HG03469 (cell line): ENCODE data around the gene DGAT2L6.

ENCODE experiments used
- ATAC-seq: cut with Tn5 transposase; IDR thresholded peaks from one replicate; pipeline ENCODE4 v1.9.1; 2021; ENCODE audit warnings: mild to moderate bottlenecking, moderate library complexity, moderate number of reproducible peaks; ENCODE audit not compliant: unreplicated experiment

DGAT2L6 gene, protein sequence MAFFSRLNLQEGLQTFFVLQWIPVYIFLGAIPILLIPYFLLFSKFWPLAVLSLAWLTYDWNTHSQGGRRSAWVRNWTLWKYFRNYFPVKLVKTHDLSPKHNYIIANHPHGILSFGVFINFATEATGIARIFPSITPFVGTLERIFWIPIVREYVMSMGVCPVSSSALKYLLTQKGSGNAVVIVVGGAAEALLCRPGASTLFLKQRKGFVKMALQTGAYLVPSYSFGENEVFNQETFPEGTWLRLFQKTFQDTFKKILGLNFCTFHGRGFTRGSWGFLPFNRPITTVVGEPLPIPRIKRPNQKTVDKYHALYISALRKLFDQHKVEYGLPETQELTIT

DNA sequence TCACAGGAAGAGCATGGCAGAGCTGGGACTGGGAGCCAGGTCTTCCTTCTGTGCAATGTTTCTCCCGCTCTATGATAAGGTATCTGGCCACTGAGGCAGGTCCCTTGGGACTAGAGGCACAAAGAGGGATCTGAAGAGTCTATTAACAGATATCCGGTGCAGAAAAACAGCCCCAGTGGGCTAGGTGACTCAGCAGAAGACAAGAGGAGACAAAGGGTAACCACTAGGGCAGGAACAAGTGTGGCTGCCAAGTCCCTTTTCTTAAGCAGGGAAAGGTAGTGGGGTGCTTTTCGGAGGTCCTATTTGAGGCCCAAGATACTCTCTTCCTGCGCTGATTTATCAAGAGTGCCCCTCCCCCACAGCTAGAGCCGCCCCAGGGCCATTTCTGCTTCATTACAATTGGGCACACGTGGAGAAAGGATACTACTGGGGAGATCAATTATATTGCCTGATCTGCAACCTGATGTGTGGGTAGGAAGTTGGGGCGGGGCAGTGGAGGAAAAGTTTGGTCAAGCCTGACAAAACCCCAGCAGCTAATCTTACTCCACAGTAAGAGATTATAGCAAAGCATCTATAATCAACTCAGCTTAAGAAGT is at the start of gene DGAT2L6:
Gene DGAT2L6 (plus strand): TSS at position 546 of the 596 bp plus-strand sequence. CDS start 100 bp downstream, outside the sequence.
- ATAC-seq: peak; percentile 70

DNA sequence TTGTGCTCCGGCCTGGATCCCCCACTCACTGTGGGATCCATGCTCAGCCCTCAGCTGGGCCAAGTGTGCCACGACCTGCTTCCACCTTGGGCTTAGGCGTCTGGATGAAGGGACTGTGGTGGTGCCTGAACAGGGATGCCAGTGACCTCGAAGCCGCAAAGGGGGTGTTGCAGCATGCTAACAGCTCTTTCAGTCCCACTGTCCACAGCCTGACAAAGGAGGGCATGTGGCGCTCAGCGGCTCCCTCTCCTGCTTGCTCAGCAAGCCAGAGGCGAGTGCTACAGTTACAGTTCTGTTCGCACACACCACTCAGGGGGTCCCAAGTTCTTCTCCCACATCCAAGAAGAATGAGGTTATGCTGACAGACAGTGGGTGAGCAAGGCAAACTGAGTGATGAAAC is 49.2 kb upstream of the DGAT2L6 start:
- no peak for ATAC-seq

DNA sequence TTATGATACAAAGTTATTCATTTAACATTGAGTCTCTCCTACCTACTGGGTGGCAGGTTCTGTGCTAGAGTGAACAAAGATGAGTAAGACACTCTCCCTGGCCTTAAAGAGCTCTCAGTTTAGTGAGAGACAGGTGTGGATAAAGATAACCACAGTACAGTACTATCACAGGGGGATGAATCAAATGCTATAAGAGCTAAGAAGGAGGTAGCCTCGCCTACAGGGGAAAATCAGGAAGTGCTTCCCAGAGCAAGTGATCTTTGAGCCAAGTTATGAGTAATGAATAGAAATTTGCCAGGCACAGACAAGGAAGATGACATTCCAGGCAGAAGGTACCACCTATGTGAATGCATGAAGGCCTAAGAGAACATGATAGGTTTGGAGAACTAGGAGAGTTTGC is 47.5 kb upstream of the DGAT2L6 start:
- ATAC-seq: no peak

DNA sequence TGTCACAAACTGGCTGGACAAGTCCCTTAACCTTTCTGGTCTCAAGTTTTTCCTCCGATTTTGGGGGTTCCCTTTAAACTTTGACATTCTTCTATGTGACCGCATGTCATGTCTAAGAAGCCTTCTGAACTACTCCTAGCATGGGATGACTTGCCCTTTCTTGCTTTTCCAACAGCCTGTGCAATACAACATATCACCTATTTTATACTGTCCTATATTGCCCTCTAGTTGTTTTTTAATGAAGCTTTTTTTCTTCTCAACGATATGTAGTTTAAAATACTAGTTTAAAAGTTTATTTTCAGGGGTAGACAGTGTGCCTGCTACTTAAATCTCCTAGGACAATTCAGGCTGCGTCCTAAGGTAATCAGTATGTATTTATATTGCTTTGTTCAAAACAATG is 45.1 kb upstream of the DGAT2L6 start:
- no peak for ATAC-seq

DNA sequence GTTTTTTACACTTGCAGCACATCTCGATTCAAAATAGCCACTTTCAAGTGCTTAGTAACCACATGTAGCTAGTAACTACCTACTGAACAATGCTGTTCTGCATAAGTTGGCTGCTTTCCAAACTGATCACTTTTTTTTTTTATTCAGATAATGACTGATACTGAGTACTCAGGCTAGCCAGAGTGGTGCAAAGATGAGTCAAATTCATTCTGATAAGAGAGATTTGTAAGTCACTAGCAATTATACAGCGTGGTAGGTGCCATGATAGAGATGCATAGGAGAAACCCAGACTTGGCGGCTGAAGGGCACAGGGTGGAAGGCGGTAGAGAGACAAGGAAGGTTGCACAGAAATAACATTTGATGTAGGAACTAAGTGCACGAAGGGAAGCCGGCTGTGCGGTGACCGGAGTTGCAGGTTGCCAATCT is 44.4 kb upstream of the DGAT2L6 start:
- peak; percentile 26 for ATAC-seq

DNA sequence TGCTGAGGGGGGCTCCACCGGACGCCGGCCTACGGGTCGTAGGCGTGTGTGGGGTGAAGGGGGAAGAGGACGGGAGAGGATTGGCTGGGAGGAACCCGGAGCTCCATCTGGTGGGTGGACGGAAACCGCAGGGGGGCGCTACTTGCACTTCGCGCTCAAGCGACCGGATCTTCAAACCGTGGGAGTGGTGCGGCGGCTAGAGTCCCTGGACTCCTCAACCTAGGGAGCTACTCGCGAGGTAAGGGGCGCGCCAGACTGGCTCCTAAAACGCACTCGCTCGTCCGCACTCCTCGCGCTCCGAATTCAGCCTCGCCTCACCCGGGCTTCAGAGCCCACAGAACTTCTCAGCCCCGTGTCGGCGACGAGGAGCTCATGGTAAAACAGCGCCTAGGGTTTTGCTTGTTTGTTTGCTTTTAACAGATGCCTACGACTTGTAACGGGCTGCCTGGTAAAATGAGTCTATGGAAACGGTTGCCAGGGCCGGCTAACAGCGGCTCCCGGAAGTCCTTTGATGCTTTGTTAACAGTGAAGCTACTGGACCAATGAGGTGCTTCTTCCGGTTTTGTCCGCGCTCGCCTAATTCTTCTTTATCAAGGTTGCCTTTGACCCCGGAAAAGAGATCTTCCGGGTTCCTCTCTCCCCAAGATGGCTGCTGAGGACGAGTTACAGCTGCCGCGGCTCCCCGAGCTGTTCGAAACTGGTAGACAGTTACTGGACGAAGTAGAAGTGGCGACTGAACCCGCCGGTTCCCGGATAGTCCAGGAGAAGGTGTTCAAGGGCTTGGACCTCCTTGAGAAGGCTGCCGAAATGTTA is 43.8 kb upstream of the DGAT2L6 start, which contains the start of gene IGBP1:
Gene IGBP1 (plus strand): TSS at position 145 of the 813 bp plus-strand sequence. CDS start 501 bp downstream, at position 646.
- peak; percentile 81 for ATAC-seq

DNA sequence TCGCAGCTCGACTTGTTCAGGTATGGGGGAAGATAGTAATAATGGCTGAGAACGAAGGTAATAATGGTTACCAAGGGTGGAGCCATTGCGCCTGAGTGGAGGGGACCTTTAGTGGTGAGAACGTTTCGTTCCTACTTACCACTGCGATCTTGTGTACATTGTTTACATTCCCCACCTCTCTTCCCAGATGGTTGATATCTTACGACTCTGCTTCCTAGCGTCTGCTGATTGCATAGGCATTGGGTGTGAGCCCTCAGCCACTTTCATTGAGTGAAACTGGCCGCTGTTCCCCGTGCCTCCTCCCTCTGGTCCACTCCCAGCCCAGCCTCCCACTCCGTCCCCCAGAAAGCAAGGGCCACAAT is 43.2 kb upstream of the DGAT2L6 start:
- ATAC-seq: peak; percentile 7

DNA sequence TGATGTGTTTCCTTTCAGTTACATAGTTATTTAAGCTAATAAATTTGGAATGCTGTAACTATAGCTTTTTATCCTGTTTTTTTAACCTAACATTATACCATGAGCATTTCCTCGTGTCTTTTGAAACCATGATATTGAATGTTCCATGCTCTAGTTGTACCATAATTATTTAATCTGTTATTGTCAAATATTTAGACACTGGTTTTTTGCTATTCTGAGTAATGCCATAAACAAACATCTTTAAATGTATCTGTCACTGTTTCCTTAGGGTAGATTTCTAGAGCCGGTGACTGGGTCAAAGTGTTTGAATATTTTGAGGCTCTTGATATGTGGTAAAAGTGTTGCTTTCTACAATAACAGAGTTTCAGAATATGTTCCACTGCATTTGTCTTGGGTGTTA is 38.7 kb upstream of the DGAT2L6 start:
- no peak for ATAC-seq

DNA sequence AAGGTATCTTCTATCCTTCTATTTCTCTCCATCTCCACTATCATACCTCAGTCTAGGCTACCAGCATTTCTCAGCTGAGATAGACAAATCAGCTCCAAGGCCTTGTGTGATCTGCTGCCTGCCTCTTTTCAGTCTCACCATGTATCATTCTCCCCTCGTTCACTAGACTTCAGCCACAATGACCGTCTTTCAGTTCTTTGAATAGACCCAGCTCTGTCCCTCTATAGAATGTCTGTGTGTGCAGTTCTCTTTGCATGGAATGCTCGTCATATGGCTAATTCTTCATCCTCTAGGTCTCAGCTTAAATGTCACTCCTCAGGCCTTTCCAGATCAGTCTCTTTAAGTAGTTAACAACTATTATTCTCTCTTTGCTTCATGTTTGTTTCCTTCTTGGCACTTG is 37.5 kb upstream of the DGAT2L6 start:
- no peak for ATAC-seq

DNA sequence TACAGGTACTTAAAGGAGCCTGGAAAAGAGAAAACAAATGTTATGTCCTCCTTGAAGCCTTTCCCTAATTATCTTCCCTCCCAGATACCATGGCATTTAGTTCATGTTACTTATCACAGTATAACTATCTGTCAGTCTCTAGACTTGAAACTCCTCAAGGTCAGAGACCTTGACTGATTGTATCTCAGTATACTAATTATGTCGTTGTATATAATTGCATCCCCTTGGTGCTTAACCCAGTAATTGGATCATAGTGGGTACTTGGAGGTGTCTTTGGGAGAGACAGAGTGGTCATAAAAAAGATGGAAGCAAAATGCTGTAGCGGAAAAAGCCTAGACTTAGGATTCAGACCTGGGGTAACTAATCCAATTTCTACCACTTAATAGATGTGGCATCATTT is 35.9 kb upstream of the DGAT2L6 start:
- ATAC-seq: no peak

DNA sequence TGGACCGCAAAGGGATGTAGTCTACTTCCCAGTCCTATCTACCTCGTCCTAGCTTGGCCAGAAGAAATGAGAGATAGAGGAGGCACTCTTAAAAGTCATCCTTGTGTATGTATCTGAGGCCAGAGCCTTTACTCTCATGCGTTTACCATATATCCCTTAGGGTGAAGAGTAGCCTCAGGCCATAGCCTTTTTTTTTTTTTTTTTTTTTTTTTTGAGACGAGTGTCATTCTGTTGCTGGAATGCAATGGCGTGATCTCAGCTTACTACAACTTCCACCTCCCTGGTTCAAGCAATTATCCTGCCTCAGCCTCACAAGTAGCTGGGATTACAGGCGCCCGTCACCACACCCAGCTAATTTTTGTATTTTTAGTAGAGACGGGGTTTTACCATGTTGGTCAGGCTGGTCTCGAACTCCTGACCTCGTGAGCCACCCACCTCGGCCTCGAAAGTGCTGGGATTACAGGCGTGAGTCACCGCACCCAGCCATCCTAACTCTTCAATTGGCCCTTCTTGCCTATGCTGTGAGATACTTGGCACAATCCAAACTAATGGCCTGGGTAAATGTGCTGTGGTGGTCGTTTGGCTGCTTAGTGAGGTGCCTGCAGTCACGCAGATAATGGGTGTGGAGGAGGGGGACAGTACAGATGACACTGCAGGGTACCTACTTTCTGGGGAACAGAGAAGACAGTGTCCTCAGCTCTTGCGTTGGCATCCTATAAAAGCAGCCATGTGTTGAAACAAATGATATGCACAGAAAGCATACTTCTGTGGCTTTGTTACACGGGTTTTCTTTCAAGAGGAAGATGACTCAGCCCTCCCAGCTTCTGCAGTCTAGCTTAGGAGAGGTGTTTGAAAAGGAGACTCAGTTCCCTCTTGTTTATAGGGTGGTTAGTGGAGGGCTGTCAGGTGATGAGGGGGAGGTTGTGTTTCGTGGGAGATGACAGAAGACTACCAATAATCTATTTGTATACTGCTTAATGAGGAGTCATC is 10.4 kb upstream of the DGAT2L6 start:
- no peak for ATAC-seq

DNA sequence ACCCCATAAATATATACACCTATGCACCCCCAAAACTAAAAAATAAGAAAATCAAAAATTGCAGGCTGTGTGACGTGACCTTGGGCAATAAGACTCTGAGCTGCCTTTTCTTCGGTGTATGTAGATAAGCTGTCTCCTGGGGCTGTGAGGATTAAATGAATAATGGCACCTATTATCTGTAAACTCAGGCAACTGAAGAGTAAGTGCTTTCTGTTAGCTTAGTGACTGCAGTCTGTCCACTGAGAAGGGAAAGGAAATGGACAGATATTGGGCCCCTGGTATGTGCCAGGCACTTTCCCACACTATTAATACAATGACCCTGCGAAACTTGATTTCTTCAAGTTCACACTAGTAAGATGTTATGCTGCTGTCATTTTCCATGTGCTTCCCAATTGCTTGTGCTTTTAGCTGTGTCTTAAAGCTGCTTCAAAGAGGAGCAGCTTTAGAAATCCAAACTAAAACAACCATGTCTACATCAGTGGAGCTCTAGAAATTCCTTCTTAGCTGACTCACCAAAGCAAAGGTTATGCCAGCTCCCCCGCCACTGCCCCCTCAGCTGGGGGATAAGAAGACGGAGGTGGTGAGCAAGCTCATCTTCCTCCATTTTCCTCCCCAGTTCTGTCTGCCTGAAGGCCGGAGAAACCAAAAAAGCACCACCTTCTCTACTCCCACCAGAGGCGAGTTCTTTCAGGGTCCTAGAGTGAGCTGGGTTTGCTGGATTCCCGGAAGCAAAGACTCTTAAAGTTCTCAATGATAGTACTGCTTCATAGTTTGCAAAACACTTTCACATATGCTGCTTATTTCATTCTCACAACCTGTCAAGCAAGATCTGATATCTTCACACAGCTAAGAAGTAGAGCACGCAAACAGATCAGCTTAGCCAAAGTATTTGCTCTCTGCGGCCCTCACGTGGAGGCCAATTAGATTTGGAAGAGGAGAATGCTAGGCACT is 8.8 kb upstream of the DGAT2L6 start:
- ATAC-seq: no peak

DNA sequence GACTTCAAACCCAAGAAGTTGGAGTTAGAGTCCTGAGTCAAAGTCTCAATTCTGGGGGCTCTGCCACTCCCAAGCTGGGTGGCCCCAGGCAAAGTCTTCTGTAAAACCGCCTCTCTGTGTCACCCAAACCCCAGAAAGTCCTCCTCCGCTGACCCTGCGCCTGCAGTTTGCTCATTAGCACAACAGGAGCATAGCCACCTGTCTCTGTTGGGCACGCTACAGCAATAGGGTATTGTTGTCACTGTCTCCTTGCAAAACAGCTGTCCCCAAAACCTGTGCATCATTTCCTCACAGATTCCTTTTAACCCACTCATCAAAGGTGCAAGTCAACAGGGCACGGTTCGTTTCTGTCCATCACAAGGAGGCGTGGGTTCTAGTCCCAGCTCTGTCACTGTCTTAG is 8.0 kb upstream of the DGAT2L6 start:
- no peak for ATAC-seq

DNA sequence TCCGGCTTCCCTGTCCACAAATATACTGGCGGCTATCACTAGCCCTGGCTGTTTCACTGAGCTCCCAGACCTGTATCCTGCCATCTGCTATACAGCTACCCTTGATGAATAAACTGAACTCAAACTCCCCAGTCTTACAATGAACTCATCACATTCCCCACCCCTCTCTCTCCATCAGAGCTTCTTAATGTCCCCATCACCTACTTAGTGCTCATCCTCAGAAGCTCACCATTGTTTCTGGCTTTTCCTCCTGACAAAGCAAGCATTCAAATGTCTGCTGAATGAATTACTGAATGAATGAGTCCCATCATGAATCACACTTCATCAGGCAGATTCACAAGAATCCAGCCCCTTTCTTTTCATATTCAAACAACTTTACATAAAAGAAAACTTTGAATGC is 5.7 kb upstream of the DGAT2L6 start:
- no peak for ATAC-seq

DNA sequence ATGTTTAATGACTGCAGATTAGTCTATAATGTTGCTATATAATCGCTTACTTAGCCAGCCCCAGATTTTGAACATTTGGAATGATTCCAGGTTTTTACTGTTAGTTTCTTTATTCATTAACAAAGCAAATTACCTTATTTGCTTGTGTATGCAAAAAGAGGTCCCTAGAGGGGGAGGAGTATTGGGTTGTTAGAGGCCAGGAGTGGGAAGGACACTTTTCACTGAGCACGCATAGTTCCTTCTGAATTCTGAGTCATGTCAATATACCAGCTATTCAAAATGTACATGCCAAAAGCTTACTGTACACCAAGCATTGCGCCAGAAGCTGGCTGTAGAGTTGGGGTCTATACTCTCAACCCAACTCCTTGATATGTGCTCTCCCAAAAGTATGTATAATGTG is 5.1 kb upstream of the DGAT2L6 start:
- no peak for ATAC-seq

DNA sequence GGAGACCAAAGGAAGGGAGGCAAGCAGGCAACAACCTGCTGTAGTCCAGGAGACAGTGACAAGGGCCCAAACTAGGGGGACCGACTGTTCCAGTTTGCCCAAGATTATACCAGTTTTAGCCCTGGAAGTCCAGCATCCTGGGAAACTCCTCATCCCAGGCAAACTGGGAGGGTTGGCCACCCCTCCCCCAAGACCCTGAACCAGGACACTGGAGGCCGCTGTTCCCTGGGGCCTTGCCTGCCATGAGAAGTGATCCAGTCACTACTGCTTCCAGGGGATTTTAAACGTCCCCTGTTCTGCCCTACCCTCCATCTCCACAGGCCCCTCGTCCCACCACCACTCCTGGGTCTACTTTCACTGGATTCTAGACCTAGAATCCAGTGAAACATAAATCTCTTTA is 4.3 kb upstream of the DGAT2L6 start:
- ATAC-seq: no peak

DNA sequence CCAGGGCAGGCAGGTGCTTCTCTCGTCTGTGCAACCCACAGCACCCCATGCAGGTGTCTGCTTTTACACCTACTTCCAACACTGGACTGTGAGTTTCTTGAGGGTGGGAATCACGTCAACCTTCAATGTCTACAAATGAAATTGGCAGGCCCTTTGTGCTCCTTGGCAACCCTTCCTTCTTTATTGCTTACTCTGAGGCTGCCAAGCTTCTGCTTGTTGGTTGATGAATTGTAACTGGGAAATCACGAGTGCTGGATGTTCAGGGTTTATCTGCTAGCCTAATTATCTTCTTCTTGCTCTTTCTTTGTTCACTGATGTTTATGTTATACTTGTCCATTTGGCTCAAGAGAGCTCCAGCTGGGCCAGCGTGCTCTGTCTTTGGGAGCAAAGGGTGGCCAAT is 2.5 kb upstream of the DGAT2L6 start:
- ATAC-seq: no peak

DNA sequence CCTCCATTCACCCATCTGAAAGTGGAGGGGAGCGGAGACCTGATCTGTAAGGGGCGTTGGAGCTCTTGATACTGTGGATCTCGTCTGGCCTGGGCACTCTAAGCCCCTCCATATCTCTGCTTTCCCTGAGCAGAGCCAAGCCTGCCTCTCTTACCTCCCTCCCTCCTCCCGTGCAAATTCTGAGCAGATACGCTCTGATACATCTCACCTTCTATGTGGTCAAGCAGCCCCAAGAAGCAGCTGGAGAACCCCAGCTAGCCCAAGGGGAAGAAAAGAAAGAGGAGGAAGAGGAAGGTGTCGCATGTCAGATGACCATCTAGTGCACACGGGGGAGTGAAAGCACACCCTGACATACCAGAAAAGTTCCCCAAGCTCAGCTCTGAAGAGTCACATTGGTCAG is 1.9 kb upstream of the DGAT2L6 start:
- no peak for ATAC-seq

DNA sequence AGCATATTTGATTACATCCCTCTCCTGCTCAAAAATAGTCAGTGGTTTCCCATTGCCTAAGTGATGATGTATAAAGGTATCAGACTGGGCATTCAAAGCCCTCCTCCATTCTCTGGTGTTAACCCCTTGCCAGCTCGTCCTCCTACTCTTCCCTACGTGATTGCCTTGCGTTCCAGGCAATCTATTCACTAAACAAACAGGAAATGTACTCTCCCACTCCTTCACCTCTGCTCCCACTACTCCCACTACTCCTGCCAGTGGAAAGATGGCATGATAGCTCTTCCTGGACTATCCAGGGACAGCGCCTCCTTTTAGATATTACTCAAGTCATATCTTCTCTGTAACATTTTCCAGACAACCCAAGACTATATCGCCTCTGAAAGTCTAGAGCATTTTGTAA is 5.8 kb downstream of the DGAT2L6 start:
- no peak for ATAC-seq
